GM12878 (cell line): ENCODE measurements around the gene MRPL54. TPM values are rescaled to one million over a fixed set of nuclear protein-coding genes. Genes with fewer than 3 reads are reported as not detected.

Experiments used
- CREM ChIP-seq: IDR thresholded peaks from 2 replicates; pipeline ENCODE4 v1.6.1; 2014; ENCODE audit warnings: antibody characterized with exemption, low read depth
- LARP7 ChIP-seq: fragments of 450-650 bp; IDR thresholded peaks from 2 replicates; pipeline ENCODE4 v1.6.1; 2017; ENCODE audit warnings: mild to moderate bottlenecking
- ZNF687 ChIP-seq: fragments of 450-650 bp; IDR thresholded peaks from 2 replicates; pipeline ENCODE4 v1.6.1; 2017; ENCODE audit warnings: mild to moderate bottlenecking, moderate library complexity
- polyA plus RNA-seq, 11 experiments: library from polyadenylated mRNA; depleted of rRNA in 4 of 11; unstranded in 6 of 11; stranded (reverse) in 5 of 11; fragments of >200 nt; fragmentation: Nextera tagmentation in 4 of 11; fragmentation: Illumina TruSeq in 1 of 11; extraction: Ambion mirVana in 4 of 11; extraction: Trizol in 1 of 11; gene quantifications; 1 replicate in 1 of 11; 2 replicates in 10 of 11; pipeline versions ENCODE4 v1.2.1 to v1.2.3, GENCODE V29; 2011 to 2016; ENCODE audit warnings: inconsistent platforms in 2 of 11, missing spikeins in 2 of 11, low read depth in 1 of 11
- total RNA-seq, 4 experiments: library from RNA; depleted of rRNA in 3 of 4; stranded (reverse); fragments of >200 nt in 3 of 4; fragmentation: Illumina TruSeq in 1 of 4; extraction: Trizol in 1 of 4; gene quantifications; 2 replicates each; pipeline versions ENCODE4 v1.2.1 to v1.2.3, GENCODE V29; 2013 to 2021
- TF ChIP-seq, protein P1 (sequence below): IDR thresholded peaks from 2 replicates; pipeline ENCODE4 v1.6.1; 2012; ENCODE audit warnings: improper control_type of control experiment, low read depth, low read length; ENCODE audit not compliant: insufficient replicate concordance

MRPL54 gene
- total and polyA plus RNA-seq, 10 of the 15 experiments (the other 5 are each of a cell fraction or from before 2014, with no cell fraction given): 3.1 to 98.7 (median 75.2) TPM

- TF ChIP-seq, protein P1, sequence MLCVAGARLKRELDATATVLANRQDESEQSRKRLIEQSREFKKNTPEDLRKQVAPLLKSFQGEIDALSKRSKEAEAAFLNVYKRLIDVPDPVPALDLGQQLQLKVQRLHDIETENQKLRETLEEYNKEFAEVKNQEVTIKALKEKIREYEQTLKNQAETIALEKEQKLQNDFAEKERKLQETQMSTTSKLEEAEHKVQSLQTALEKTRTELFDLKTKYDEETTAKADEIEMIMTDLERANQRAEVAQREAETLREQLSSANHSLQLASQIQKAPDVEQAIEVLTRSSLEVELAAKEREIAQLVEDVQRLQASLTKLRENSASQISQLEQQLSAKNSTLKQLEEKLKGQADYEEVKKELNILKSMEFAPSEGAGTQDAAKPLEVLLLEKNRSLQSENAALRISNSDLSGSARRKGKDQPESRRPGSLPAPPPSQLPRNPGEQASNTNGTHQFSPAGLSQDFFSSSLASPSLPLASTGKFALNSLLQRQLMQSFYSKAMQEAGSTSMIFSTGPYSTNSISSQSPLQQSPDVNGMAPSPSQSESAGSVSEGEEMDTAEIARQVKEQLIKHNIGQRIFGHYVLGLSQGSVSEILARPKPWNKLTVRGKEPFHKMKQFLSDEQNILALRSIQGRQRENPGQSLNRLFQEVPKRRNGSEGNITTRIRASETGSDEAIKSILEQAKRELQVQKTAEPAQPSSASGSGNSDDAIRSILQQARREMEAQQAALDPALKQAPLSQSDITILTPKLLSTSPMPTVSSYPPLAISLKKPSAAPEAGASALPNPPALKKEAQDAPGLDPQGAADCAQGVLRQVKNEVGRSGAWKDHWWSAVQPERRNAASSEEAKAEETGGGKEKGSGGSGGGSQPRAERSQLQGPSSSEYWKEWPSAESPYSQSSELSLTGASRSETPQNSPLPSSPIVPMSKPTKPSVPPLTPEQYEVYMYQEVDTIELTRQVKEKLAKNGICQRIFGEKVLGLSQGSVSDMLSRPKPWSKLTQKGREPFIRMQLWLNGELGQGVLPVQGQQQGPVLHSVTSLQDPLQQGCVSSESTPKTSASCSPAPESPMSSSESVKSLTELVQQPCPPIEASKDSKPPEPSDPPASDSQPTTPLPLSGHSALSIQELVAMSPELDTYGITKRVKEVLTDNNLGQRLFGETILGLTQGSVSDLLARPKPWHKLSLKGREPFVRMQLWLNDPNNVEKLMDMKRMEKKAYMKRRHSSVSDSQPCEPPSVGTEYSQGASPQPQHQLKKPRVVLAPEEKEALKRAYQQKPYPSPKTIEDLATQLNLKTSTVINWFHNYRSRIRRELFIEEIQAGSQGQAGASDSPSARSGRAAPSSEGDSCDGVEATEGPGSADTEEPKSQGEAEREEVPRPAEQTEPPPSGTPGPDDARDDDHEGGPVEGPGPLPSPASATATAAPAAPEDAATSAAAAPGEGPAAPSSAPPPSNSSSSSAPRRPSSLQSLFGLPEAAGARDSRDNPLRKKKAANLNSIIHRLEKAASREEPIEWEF: no peak
- TF ChIP-seq LARP7: no peak
- no peak for TF ChIP-seq CREM
- TF ChIP-seq ZNF687: no peak
- TF ChIP-seq, all 136 proteins: peak for 0
Observed at GRCh38 chr19:3745363-3746045, 17.0 kb upstream of the MRPL54 start (continued).
